Activated T-cell treated with anti-CD3 and anti-CD28 coated beads, Interleukin-2, amount 50 U/mL, for 4 hours (primary cell): ENCODE measurements around the gene SH3RF3. TPM values are rescaled to one million over a fixed set of nuclear protein-coding genes. Genes with fewer than 3 reads are reported as not detected.

Experiments used
- ATAC-seq, 2 donors: fragments of 200-7000 bp; cut with Tn5 transposase; one replicate each; pipeline ENCODE4 v1.10.0; 2021
- DNase-seq: peaks from one replicate; pipeline ENCODE4 v3.0.0-alpha.2; 2020
- H3K27me3 Mint-ChIP-seq: one replicate; pipeline ENCODE4 v1.8.0; 2021; ENCODE audit warnings: low read depth, mixed read lengths
- H3K36me3 Mint-ChIP-seq: one replicate; pipeline ENCODE4 v1.8.0; 2022; ENCODE audit warnings: mixed read lengths; ENCODE audit not compliant: insufficient read depth
- H3K4me1 Mint-ChIP-seq: one replicate; pipeline ENCODE4 v1.8.0; 2021; ENCODE audit warnings: low read depth, mixed read lengths
- H3K4me3 Mint-ChIP-seq: one replicate; pipeline ENCODE4 v1.8.0; 2021; ENCODE audit warnings: mild to moderate bottlenecking, moderate library complexity, mixed read lengths
- H3K9me3 Mint-ChIP-seq: one replicate; pipeline ENCODE4 v1.8.0; 2021; ENCODE audit warnings: mixed read lengths
- total RNA-seq, 3 donors: library from RNA; stranded (reverse); gene quantifications; one replicate each; pipeline ENCODE4 v1.2.1, GENCODE V29; 2021

Gene SH3RF3
- total RNA-seq, 3 donors from 2014 or later: 0.33 to 0.98 (median 0.89) TPM

DNA sequence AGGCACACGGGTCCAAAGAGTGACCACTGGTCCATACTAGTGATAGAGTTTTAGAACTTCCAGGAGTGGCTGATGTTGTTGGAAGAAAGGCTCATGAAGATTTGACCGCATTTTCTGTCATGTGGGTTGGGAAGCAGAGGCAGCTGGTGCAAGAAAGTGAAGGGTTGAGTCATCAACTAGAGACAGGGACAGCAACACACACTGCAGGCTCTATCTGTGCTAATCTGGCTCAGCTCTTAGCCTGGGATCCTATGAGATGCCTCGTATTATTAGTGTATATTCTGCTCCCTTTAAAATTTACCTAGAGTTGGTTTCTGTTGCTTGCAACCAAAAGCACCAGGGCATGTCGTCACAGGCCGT is 2.5 kb upstream of the SH3RF3 start:
- ATAC-seq (no peak), DNase-seq (no peak)
- H3K9me3 Mint-ChIP-seq: no peaks in the 10 kb centered on the region

DNA sequence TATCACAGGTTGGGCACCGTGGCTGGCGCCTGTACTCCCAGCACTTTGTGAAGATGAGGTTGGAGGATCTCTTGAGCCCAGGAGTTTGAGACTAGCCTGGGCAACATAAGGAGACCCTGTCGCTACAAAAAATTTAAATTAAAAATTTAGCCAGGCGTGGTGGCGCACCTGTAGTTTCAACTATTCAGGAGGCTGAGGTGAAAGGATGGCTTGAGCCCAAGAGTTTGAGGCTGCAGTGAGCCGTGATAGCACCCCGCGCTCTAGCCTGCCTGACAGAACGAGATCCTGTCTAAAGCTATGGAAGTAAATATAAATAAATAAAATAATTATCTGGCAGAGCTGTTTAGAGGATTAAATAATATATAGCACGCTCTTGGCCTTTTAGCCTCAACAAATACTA is 1.4 kb upstream of the SH3RF3 start:
- peaks cover 40% of the 10 kb centered on the region for H3K27me3 Mint-ChIP-seq
- H3K4me3 Mint-ChIP-seq: peak overlapping the region; percentile 78
- no peaks in the 10 kb centered on the region for H3K9me3 Mint-ChIP-seq
- no peaks in the 10 kb centered on the region for H3K36me3 Mint-ChIP-seq
- peaks cover 17% of the 10 kb centered on the region for H3K4me1 Mint-ChIP-seq
- DNase-seq: no peak
- ATAC-seq: no peak

More for the DNA sequence above, 2.5 kb upstream of the SH3RF3 start:
- no peak overlapping the region for H3K4me3 Mint-ChIP-seq
- peaks cover 47% of the 10 kb centered on the region for H3K27me3 Mint-ChIP-seq
- no peaks in the 10 kb centered on the region for H3K36me3 Mint-ChIP-seq
- H3K4me1 Mint-ChIP-seq: peaks cover 17% of the 10 kb centered on the region

DNA sequence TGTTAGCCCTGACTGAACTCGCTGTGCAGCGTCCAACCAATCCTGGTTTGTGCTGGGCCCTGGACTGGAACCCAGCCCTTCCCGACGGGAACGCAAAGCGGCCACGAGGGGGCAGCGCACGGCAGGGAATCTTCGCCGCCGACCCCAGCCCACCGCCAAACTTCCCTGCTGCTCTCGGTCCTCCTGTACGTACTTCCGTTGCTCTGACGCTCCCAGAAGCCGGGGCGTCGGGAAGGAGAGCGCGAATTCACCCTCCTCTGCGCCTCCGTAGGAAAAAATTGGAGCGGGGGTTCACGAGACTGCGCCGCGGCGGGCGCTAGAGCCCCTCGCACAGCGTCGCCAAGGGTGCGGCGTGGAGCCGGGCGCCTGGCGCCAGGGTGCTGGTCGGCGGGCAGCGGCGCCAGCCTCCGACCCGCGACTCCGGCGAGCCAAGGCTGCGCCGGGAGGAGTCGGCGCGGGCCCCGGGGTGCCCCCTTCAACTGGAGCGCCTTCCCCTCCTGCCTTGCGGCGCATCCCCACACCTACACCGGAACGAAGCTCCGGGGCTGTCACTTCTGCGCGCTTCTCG is 873 bp upstream of the SH3RF3 start:
- peaks cover 17% of the 10 kb centered on the region for H3K4me1 Mint-ChIP-seq
- no peaks in the 10 kb centered on the region for H3K9me3 Mint-ChIP-seq
- peak; percentile 54 to 63 for ATAC-seq
- DNase-seq: peak; percentile 70
- H3K27me3 Mint-ChIP-seq: peaks cover 40% of the 10 kb centered on the region
- H3K36me3 Mint-ChIP-seq: no peaks in the 10 kb centered on the region
- peak overlapping the region; percentile 80 for H3K4me3 Mint-ChIP-seq

DNA sequence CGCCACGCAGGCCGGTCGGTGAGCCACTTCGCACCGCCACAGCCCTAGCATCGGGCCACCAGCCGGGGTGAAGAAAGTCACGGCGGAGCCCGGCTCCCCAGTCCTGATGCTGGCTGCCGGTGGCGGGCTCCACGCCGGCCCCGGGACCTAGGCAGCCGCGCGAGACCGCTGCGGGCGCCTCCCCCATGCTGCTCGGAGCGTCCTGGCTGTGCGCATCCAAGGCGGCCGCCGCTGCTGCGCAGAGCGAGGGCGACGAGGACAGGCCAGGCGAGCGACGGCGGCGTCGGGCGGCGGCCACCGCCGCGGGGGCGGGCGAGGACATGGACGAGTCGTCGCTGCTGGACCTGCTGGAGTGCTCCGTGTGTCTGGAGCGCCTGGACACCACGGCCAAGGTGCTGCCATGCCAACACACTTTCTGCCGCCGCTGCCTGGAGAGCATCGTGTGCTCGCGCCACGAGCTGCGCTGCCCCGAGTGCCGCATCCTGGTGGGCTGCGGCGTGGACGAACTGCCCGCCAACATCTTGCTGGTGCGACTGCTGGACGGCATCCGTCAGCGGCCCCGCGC is 433 bp downstream of the SH3RF3 start:
- ATAC-seq (peak; percentile 68 to 69), DNase-seq (no peak)
- peaks cover 44% of the 10 kb centered on the region for H3K27me3 Mint-ChIP-seq
- H3K9me3 Mint-ChIP-seq: no peaks in the 10 kb centered on the region
- no peak overlapping the region for H3K4me3 Mint-ChIP-seq
- no peaks in the 10 kb centered on the region for H3K36me3 Mint-ChIP-seq
- peaks cover 20% of the 10 kb centered on the region for H3K4me1 Mint-ChIP-seq

DNA sequence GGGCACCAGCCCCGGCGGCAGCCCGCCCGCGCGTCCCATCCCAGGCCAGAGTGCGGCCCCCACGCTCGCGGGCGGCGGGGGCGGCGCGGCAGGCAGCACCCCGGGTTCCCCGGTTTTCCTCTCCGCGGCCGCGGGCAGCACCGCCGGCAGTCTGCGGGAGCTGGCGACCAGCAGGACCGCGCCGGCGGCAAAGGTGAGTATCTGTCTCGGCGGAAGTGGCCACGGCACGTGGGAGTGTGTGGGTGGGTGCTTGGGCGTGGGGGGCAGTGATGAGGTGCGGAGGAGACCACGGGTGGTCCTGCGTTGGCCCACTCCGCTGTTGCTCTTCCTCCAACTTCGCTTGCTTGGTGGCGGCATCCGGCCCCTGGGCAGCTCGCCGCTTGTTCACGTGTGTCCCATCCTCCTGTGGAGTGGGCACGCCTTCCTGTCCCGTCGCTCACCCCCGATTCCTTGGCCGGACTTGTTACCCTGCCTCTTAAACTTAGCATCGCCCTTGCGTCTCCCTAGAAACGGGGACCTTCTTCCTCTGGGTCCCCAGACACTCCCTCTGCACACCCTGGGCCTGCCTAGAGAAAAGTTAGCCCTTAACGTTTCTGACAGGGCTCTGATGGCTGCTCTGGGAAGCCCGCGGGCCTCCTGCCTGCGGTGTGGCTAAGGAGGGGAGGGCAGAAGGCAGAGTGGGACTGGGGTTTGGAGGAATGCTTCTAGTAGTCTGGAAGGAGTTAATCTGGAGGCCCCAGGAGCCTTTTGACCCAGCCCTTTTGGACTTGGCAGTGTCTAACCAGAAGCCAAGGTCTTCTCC is 1.1 kb downstream of the SH3RF3 start:
- DNase-seq (no peak), ATAC-seq (peak in 1 of 2 donors; percentile 10)
- Mint-ChIP-seq H3K27me3 (peaks cover 44% of the 10 kb centered on the region), H3K9me3 (no peaks in the 10 kb centered on the region), H3K4me3 (peak overlapping the region; percentile 87), H3K4me1 (peaks cover 20% of the 10 kb centered on the region), H3K36me3 (no peaks in the 10 kb centered on the region)

DNA sequence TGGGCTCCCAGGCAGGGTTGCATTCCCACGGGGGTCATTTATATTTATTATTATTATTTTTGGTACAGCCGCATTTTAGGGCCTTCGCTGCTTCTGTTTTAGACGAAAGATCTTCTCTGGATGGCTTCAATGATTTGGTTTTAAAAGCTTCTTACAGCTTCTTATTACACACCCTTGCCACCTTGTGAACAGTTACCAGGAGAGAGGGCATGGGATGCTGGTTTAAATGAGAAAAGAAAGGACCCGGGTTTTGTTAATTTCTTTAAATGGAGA is 1.7 kb downstream of the SH3RF3 start:
- no peaks in the 10 kb centered on the region for H3K36me3 Mint-ChIP-seq
- H3K27me3 Mint-ChIP-seq: peaks cover 43% of the 10 kb centered on the region
- peaks cover 22% of the 10 kb centered on the region for H3K4me1 Mint-ChIP-seq
- ATAC-seq: no peak
- no peak for DNase-seq
- peak overlapping the region; percentile 87 for H3K4me3 Mint-ChIP-seq
- H3K9me3 Mint-ChIP-seq: no peaks in the 10 kb centered on the region

DNA sequence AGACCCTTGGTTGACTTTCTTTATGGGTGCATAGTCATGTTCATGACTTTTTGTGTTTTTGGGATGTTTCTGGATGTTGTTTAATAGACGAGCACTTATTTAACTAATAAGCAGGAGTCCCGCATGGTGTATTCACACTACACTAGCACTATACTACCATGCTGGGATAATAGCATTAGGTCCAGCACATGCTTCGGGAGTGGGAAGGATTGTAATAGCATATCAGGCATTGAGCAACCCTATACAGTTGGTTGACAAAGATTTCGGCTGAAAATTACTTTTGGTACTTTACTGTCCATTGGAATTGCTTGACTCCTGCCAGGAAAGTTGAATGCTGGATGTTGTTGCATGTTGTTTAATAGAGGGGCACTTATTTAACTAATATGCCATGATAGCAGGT is 2.8 kb downstream of the SH3RF3 start:
- Mint-ChIP-seq H3K27me3 (peaks cover 34% of the 10 kb centered on the region), H3K36me3 (no peaks in the 10 kb centered on the region), H3K4me1 (peaks cover 22% of the 10 kb centered on the region), H3K4me3 (no peak overlapping the region), H3K9me3 (no peaks in the 10 kb centered on the region)
- DNase-seq (no peak), ATAC-seq (no peak)

DNA sequence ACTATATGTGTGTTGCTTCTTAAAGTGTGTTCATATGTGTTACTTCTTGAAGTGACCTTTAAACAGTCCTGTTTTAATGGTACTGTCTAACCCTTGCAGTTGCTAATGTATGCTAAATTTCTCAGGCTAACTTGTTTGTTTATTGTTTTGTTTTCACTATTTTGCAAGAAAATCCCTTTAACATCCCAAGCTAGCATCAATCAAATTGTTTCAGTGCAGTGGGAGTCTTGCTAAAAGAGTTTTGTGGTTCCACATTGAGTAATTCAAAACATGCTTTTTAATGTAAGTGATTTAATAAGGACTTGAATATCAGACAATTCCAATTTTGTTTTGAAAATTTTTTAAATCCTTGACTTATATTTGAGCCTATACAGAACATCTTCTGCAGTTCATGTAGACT is 3.6 kb downstream of the SH3RF3 start:
- Mint-ChIP-seq H3K27me3 (peaks cover 32% of the 10 kb centered on the region), H3K4me1 (peaks cover 18% of the 10 kb centered on the region), H3K4me3 (no peak overlapping the region), H3K36me3 (no peaks in the 10 kb centered on the region), H3K9me3 (no peaks in the 10 kb centered on the region)
- ATAC-seq (no peak), DNase-seq (no peak)

DNA sequence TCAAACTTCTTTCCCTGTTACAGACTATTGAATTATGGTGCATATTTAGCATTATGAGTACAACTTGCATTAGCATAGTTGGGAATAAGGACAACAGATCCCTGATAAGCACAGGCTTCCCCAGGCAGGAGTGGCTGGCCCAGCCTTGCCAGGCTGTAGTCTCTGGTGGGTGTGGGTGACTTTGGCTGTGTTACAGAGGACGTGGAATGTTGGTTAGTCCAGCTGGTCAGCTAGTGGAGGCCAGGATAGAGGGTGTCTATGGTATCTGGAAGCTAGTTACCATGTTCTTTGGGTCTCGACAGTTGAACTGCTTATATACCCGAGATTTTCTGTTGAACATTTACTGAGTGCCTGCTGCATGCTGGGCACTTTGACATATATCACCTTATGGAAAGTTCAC is 4.7 kb downstream of the SH3RF3 start:
- Mint-ChIP-seq H3K9me3 (no peaks in the 10 kb centered on the region), H3K4me1 (peaks cover 19% of the 10 kb centered on the region), H3K4me3 (no peak overlapping the region), H3K36me3 (no peaks in the 10 kb centered on the region), H3K27me3 (peaks cover 29% of the 10 kb centered on the region)
- ATAC-seq (no peak), DNase-seq (no peak)

DNA sequence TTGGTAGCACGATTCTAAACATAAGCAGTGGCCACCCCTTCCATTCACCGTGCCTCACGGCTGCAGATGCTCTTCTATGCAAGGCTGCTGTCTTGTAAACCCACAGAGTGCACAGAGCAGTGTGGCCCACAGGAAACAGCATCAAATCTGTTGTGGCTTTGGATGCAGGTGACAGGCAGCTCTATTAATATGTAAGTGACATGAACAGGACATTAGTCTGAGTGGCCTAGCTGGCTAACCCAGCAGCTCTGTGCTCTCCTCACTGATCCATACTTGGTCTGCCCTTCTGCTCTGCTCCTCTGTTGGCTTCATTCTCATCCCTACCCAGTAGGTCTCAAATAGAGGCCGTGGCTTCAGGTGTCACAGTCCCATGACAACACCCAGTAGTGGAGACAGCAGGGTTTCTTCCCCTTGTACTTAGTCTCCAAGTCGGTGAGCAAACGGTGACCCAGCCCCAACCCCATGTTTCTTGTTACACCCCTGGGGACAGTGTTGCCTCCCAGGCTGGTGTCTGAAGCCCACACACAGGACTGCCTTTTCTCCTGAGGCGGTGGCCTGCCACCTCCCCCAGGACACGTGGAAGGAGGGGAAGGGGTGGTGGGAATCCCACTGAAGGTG is 5.8 kb downstream of the SH3RF3 start:
- Mint-ChIP-seq H3K36me3 (no peaks in the 10 kb centered on the region), H3K4me1 (peaks cover 19% of the 10 kb centered on the region), H3K27me3 (peaks cover 31% of the 10 kb centered on the region), H3K4me3 (no peak overlapping the region), H3K9me3 (no peaks in the 10 kb centered on the region)
- ATAC-seq (no peak), DNase-seq (no peak)

DNA sequence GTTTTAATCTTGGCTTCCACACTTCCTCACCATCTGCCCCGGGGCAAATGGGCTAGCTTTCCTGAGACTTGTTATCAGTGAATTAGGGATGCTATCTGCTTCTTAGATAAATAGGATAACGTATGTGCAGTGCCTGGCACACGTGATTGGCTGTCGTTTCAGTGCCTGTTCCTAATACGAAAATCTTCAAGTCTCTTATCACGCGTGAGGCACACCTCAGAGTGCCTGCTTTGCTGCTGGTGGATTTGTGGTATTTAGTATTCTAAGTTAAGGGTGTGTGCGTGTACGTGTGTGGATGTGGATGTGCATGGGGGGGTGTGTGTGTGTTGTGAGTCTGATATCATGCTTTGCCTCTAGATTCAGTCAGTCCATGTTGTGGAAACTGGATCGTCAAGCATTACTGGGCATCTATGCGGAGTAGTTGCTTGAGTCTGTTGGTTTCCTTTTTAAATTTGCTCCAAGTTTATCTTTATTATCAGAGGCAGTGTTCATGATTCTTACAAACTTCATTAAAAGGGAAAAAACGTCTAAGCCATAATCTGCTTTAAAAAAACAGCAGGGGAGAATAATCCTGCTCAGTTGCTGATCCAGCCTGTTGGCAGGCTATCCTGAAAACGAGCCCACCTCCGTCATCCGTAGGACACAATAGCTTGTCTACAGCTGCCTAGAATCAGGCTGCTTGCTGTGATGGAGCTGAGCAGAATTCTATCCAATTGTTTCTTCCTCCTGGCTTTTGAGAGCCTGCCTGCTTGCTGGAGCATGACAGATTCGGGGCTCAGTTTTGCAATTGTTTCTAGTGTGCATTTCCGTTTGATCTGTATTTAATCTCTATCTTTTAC is 6.6 kb downstream of the SH3RF3 start:
- no peaks in the 10 kb centered on the region for H3K9me3 Mint-ChIP-seq
- H3K36me3 Mint-ChIP-seq: no peaks in the 10 kb centered on the region
- H3K4me1 Mint-ChIP-seq: peaks cover 12% of the 10 kb centered on the region
- H3K4me3 Mint-ChIP-seq: no peak overlapping the region
- peaks cover 25% of the 10 kb centered on the region for H3K27me3 Mint-ChIP-seq
- ATAC-seq (no peak), DNase-seq (no peak)

DNA sequence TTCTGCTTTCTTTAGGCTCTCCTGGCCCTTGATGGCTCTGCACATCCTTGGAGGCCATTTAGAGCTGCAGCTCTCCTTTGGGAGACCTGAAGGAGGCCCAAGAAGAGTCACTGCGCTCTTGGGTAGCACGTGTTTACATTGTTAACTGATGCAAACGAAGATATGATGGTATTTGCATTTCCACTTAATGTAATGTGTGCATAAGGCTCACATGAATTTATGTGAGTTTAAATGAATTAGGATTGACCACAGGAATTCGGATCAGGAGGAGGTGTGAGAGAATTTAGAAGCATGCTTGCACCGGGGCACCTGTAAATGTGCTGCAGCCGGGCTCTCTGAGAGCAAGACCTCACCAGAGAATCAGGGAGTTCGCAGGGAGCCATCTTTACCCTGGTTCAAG is 7.5 kb downstream of the SH3RF3 start:
- H3K27me3 Mint-ChIP-seq: peaks cover 21% of the 10 kb centered on the region
- no peak overlapping the region for H3K4me3 Mint-ChIP-seq
- DNase-seq (no peak), ATAC-seq (no peak)
- H3K9me3 Mint-ChIP-seq: no peaks in the 10 kb centered on the region
- peaks cover 10% of the 10 kb centered on the region for H3K4me1 Mint-ChIP-seq
- no peaks in the 10 kb centered on the region for H3K36me3 Mint-ChIP-seq

DNA sequence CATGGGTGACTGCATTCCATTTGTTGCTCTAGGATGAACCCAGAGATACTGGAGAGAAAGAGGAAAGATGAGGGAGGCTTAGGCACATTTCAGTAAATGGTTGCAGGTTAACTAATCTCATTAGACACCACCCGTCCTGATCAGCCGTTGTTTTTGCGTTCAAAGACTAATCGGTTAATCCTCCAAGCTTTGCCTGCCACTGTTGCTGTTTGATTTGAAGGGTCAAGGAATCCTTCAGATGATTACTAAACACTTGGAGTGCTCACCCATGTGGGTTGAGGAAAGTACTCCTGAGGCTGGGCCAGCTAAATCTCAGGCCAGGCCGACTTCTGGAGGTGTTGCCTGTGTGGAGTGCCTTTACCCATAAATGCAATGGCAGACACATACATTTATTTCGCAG is 8.6 kb downstream of the SH3RF3 start:
- ATAC-seq: no peak
- H3K36me3 Mint-ChIP-seq: no peaks in the 10 kb centered on the region
- peaks cover 12% of the 10 kb centered on the region for H3K4me1 Mint-ChIP-seq
- H3K9me3 Mint-ChIP-seq: no peaks in the 10 kb centered on the region
- no peak overlapping the region for H3K4me3 Mint-ChIP-seq
- H3K27me3 Mint-ChIP-seq: peaks cover 23% of the 10 kb centered on the region
- DNase-seq: no peak

DNA sequence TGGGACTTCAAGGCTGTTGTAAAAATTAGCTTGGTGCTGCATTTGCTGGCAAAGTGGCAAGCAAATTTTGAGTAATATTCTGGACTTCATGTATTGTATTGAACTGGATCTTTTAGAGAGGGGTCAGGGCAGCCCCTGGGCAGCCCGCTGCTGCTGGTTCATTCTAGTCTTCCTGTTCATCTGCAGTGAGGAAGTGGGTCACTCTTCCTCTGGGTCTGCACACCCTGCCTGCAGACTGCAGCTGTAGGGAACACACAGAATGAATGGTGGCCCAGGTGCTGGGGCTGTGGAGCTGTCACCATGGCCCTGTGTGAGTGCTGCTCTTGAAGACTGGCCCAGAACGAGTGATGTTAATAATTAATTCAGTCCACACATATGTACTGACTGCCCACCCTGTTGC is 9.4 kb downstream of the SH3RF3 start:
- H3K36me3 Mint-ChIP-seq: no peaks in the 10 kb centered on the region

More for the DNA sequence above, 9.4 kb downstream of the SH3RF3 start:
- ATAC-seq (no peak), DNase-seq (no peak)
- Mint-ChIP-seq H3K27me3 (peaks cover 26% of the 10 kb centered on the region), H3K9me3 (no peaks in the 10 kb centered on the region), H3K4me3 (no peak overlapping the region), H3K4me1 (peaks cover 19% of the 10 kb centered on the region)
